HG03558 (cell line): Measurements from ENCODE around the gene PCNT.
"Not testable (repeated sequence)": the region's sequence is repeated elsewhere in the genome, so short reads cannot be mapped to it uniquely, and the experiment has no call there.

Experiments used
- ATAC-seq: cut with Tn5 transposase; IDR thresholded peaks from one replicate; pipeline ENCODE4 v1.9.1; 2021; ENCODE audit warnings: moderate number of reproducible peaks; ENCODE audit not compliant: unreplicated experiment; ENCODE audit errors: extremely low read depth

Gene PCNT

GRCh38 chr21:46356494-46357334 lies 32.8 kb downstream of the PCNT start:
- ATAC-seq, result no peak

GRCh38 chr21:46357335-46357604 lies 33.3 kb downstream of the PCNT start:
- no peak for ATAC-seq

- ATAC-seq, result no peak
These were observed 33.9 kb downstream of the PCNT start for GRCh38 chr21:46357684-46358425.

- no peak for ATAC-seq
These were observed 37.2 kb downstream of the PCNT start for GRCh38 chr21:46361176-46361575.

- ATAC-seq, result no peak
These were observed 38.0 kb downstream of the PCNT start for GRCh38 chr21:46361935-46362334.

- no peak for ATAC-seq
These were observed 39.0 kb downstream of the PCNT start for GRCh38 chr21:46362946-46363345.

- no peak for ATAC-seq
These were observed 39.7 kb downstream of the PCNT start for GRCh38 chr21:46363698-46364097.

GRCh38 chr21:46366091-46366490 lies 42.1 kb downstream of the PCNT start:
- no peak for ATAC-seq

GRCh38 chr21:46366561-46366960 lies 42.6 kb downstream of the PCNT start:
- no peak for ATAC-seq

GRCh38 chr21:46366966-46367365 lies 43.0 kb downstream of the PCNT start:
- ATAC-seq, result no peak

- ATAC-seq, result no peak
These were observed 44.8 kb downstream of the PCNT start for GRCh38 chr21:46368533-46369285.

- no peak for ATAC-seq
These were observed 45.7 kb downstream of the PCNT start for GRCh38 chr21:46369520-46370235.

- ATAC-seq, result no peak
These were observed 47.5 kb downstream of the PCNT start for GRCh38 chr21:46371204-46372013.

- no peak for ATAC-seq
These were observed 48.1 kb downstream of the PCNT start for GRCh38 chr21:46372014-46372485.

GRCh38 chr21:46372947-46373346 lies 49.0 kb downstream of the PCNT start:
- ATAC-seq, result not testable (repeated sequence)

- no peak for ATAC-seq
These were observed 50.9 kb downstream of the PCNT start for GRCh38 chr21:46374761-46375389.

GRCh38 chr21:46375560-46376230 lies 51.7 kb downstream of the PCNT start:
- no peak for ATAC-seq

- ATAC-seq, result no peak
These were observed 52.3 kb downstream of the PCNT start for GRCh38 chr21:46376231-46376628.
